ENCODE data around the gene CUL2. TPM values are rescaled to one million over a fixed set of nuclear protein-coding genes. Genes with fewer than 3 reads are reported as not detected.

Gene CUL2
- total and polyA plus RNA-seq, 8 donors = 2.3 to 31.9 (median 9.2) TPM

DNA sequence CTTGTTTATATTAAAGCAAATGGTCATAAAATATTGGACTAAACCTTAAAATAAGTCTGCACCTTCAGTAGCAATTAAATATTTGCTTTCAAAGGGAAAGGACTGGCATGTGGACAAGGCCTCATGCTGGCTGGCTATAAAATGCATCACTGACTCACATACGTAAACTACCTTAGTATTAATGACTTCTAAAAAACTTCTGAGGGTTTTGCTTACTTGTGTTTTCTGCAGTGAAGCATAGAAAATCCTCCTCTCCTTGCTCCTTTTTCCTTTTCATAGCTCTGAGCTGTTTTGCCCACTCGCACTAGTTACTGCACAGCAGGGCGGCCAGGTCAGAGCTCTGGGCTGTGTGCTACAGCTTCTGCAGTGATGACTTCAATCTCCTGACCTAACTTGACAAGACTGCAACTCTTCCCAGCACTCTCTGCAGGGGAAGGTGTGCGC, 82.3 kb downstream of the CUL2 start:
- intact Hi-C loops (cut with DNase I; ENCODE audit: low total_unique reads) = no loop called here
- no peak overlapping the region for H3K4me3 ChIP-seq
- WGBS, 5 donors = 92 to 95% (median 92%) methylated on average over 4 of the region's 4 CpGs
- peaks cover 0 to 6% (median 2%) of the 10 kb centered on the region in 4 donors for H3K4me1 ChIP-seq
- H3K9me3 ChIP-seq = no peaks in the 10 kb centered on the region
- TF ChIP-seq, protein P1, sequence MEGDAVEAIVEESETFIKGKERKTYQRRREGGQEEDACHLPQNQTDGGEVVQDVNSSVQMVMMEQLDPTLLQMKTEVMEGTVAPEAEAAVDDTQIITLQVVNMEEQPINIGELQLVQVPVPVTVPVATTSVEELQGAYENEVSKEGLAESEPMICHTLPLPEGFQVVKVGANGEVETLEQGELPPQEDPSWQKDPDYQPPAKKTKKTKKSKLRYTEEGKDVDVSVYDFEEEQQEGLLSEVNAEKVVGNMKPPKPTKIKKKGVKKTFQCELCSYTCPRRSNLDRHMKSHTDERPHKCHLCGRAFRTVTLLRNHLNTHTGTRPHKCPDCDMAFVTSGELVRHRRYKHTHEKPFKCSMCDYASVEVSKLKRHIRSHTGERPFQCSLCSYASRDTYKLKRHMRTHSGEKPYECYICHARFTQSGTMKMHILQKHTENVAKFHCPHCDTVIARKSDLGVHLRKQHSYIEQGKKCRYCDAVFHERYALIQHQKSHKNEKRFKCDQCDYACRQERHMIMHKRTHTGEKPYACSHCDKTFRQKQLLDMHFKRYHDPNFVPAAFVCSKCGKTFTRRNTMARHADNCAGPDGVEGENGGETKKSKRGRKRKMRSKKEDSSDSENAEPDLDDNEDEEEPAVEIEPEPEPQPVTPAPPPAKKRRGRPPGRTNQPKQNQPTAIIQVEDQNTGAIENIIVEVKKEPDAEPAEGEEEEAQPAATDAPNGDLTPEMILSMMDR (IDR thresholded peaks at IDR 0.05) = no peak
- TF ChIP-seq POLR2A (IDR thresholded peaks at IDR 0.05) = no peak
- TF ChIP-seq POLR2AphosphoS5 (IDR thresholded peaks at IDR 0.05) = no peak
- TF ChIP-seq EP300 (IDR thresholded peaks at IDR 0.05) = no peak
- no peak for DNase-seq
- no peak overlapping the region for H3K27ac ChIP-seq
- H3K36me3 ChIP-seq = peaks cover 21 to 55% (median 53%) of the 10 kb centered on the region in 4 donors
- H3K27me3 ChIP-seq = no peaks in the 10 kb centered on the region

DNA sequence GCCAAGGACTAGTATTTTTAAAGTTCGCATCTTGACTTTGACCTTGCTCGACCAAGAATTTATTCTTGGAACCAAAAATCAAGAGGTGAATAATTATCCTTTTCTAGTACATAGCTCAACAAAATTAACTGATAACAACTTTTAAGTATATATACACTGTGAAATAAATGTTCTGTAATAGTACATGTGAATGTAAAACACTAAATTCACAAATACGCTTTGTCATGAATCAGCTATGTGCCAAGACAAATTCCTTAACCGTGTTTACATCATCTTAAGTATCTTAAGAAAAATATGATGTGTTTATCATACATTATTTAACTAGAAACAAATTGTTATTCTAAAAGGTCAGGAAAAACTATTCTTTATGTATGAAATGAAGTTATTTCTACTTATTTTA, 83.3 kb downstream of the CUL2 start:
- 37 to 67% (median 47%) methylated on average over 4 of the region's 4 CpGs for WGBS, 5 donors
- no peaks in the 10 kb centered on the region for H3K9me3 ChIP-seq
- no peak for DNase-seq
- peaks cover 0 to 6% (median 2%) of the 10 kb centered on the region in 4 donors for H3K4me1 ChIP-seq
- no peak overlapping the region for H3K27ac ChIP-seq
- intact Hi-C loops (cut with DNase I; ENCODE audit: low total_unique reads) = no loop called here
- no peak for TF ChIP-seq POLR2A (IDR thresholded peaks at IDR 0.05)
- no peak for TF ChIP-seq EP300 (IDR thresholded peaks at IDR 0.05)
- TF ChIP-seq, protein P1 (IDR thresholded peaks at IDR 0.05) = no peak
- H3K36me3 ChIP-seq = peaks cover 18 to 48% (median 42%) of the 10 kb centered on the region in 4 donors
- no peaks in the 10 kb centered on the region for H3K27me3 ChIP-seq
- H3K4me3 ChIP-seq = no peak overlapping the region

DNA sequence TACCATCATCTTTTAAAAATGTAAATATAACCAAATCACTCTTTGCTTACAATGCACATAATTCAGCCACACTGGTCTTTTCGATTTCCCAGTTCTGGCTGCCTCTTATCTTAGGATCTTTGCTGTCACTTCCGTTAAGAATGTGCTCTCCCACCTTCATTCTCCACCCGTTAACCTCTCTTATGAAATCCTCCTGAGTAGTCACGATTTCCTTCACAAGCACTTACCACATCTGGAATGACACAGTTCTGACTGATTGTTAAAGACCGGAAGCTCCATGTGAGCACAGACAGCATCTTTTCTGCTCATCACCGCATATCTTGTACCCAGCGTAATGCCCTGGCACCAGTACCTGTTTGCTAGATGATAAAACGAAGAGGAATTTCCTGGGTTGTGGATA, 84.3 kb downstream of the CUL2 start:
- intact Hi-C loops (cut with DNase I; ENCODE audit: low total_unique reads) = no loop called here
- DNase-seq = no peak
- Histone ChIP-seq H3K4me1 (peaks cover 0 to 6% (median 2%) of the 10 kb centered on the region in 4 donors), H3K36me3 (peaks cover 11 to 38% (median 33%) of the 10 kb centered on the region in 4 donors), H3K9me3 (no peaks in the 10 kb centered on the region), H3K27me3 (no peaks in the 10 kb centered on the region), H3K4me3 (no peak overlapping the region), H3K27ac (no peak overlapping the region)
- TF ChIP-seq, protein P1 (IDR thresholded peaks at IDR 0.05) = no peak
- TF ChIP-seq POLR2A (IDR thresholded peaks at IDR 0.05) = no peak
- TF ChIP-seq POLR2AphosphoS5 (IDR thresholded peaks at IDR 0.05) = no peak
- no peak for TF ChIP-seq EP300 (IDR thresholded peaks at IDR 0.05)
- 73 to 79% (median 79%) methylated on average over 8 of the region's 8 CpGs for WGBS, 5 donors

DNA sequence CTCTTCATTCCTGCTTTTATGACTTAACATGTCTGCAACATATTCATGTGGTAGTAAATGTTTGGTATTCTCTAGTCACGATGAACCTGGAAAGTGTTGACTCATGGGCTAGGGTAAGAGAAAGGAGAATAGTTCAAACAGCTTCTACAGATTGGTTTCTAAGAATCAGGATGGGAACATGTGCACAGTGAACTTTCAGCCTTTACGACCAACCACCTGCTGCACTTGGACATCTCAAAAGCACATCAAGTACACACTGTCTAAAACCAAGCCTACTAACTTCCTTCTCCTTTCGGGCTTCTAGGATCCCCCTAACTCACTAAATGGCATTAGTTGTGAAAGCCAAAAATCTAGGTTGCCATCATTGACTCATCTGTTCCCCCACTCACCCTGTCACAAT, 85.5 kb downstream of the CUL2 start:
- Histone ChIP-seq H3K4me1 (peaks cover 0 to 6% (median 2%) of the 10 kb centered on the region in 4 donors), H3K36me3 (peaks cover 4 to 26% (median 21%) of the 10 kb centered on the region in 4 donors), H3K27ac (no peak overlapping the region), H3K4me3 (no peak overlapping the region), H3K27me3 (no peaks in the 10 kb centered on the region), H3K9me3 (no peaks in the 10 kb centered on the region)
- TF ChIP-seq EP300 (IDR thresholded peaks at IDR 0.05) = no peak
- TF ChIP-seq, protein P1 (IDR thresholded peaks at IDR 0.05) = no peak
- TF ChIP-seq POLR2A (IDR thresholded peaks at IDR 0.05) = no peak
- TF ChIP-seq POLR2AphosphoS5 (IDR thresholded peaks at IDR 0.05) = no peak
- DNase-seq = no peak
- intact Hi-C loops (cut with DNase I; ENCODE audit: low total_unique reads) = no loop called here
- WGBS, 5 donors = 90 to 98% (median 92%) methylated on average over 3 of the region's 3 CpGs
